Right kidney (tissue), 1 donor: ENCODE results near the gene NDUFB10.
"Not testable (repeated sequence)": the region's sequence is repeated elsewhere in the genome, so short reads cannot be mapped to it uniquely, and the experiment has no call there.

Source experiments
- DNase-seq: peaks from one replicate; pipeline ENCODE4 v3.0.0-alpha.2; 2016

Gene NDUFB10

DNA sequence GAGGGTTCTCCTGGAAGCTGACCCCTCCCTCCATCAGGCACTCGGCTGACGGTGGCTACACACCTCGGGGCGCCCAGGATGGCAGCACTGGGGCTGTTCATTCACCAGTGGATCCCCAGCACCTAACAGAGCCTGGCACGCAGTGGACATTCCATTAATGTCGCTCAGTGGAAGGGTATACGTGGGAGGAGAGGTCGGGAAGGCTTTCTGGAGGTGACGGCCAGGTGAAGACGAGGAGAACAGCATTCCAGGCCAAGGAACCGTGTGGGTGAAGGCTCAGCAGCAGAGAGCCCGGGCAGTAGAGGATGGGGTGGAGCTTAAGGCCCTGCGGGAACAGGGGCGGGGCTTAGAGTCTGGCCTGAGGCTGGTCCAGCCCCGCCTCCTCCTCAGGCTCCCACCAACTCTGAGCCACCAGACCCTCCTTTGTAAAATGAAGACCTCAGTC is 38.6 kb upstream of the NDUFB10 start:
- DNase-seq = peak; percentile 35

- DNase-seq = no peak
Observed at GRCh38 chr16:1922357-1922756, 37.0 kb upstream of the NDUFB10 start.

- DNase-seq = peak; percentile 47
Observed at GRCh38 chr16:1923299-1924034, 35.9 kb upstream of the NDUFB10 start.

DNA sequence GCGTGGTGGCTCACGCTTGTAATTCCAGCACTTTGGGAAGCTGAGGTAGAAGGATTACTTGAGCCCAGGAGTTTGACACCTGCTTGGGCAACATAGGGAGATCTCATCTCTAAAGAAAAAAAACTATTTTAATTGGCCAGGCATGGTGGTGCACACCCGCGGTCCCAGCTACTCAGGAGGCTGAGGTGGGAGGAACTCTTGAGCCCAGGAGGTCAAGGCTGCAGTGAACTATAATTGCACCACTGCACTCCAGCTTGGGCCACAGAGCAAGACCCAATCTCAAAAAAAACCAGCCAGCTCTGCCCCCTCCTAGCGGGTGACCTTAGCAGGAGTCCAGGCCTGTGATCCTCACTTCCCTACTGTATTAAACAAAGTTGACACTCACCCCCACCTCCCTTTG is 35.2 kb upstream of the NDUFB10 start:
- no peak for DNase-seq

DNA sequence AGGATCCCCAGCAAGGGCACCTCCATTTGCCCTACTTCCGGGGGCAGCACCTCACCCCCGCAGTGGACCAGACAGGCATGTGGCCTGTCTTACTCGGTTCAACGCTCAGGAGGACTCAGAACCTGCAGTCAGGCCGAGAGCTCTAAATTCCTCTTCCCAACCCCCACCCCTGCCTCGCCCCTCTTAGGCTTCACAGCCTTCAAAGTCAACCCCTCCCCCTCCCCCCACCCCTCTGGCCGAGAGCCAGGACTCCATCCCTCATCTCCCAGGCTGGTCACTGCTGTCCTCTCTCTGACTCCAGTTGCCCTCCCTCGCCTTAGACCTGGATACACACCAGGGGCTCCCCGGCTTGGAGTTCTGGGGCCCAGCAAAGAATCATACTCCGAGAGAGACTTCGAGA is 33.1 kb upstream of the NDUFB10 start:
- DNase-seq = no peak

- no peak for DNase-seq
Observed at GRCh38 chr16:1929105-1929504, 30.2 kb upstream of the NDUFB10 start.

DNA sequence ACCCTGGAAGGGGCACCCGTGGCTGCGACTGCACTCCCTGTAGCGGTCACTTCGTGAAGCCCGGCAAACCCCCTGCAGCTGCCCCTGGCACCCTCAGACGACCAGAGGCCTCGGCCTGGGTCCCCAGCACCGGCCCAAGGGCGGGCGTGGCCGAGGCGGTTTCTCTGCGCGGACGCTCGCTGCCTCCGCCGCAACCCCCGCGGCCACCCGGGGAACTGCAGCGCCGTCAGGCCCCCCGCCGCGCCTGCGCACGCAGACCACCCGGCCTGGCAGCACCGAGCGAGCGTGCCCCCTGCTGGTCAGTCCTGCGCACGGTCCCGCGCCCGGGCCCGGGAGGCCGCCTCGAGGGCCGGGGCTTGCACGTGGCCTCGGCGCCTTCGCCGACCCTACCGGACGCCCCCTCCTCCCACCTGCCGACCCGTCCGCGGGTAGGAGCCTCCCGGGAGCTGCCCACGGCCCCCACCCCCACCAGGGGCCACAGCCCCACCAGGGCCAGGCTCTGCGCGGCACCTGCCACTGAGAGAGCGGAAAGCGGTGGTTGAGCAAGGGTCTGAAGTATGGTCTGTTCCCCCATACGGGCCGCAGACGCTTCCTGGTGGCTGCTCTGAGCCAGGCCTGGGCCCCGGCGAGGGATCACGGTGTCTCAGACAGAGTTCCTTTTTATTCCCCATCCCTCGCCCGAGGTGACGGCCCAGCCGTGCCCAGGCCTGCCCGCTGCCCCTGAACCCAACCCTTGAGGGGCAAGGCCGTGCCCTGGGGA is 29.6 kb upstream of the NDUFB10 start:
- peak; percentile 90 for DNase-seq

DNA sequence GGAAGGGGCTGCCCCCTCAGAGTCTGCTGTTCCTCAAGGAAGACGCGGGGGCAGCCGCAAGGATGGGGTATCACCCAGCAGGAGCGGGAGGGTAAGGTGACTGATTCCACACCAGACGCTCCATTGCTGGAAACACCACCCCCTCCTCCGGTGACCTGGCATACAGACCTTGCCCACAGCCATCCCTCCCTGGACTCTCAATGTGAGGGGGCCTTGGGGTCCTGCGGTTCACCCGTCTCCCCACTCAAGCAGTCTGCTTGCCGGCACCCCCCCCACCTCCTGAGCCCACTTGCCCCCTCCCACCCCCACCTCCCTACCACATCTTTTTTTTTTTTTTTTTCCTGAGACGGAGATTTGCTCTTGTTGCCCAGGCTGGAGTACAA is 29.0 kb upstream of the NDUFB10 start:
- no peak for DNase-seq

DNA sequence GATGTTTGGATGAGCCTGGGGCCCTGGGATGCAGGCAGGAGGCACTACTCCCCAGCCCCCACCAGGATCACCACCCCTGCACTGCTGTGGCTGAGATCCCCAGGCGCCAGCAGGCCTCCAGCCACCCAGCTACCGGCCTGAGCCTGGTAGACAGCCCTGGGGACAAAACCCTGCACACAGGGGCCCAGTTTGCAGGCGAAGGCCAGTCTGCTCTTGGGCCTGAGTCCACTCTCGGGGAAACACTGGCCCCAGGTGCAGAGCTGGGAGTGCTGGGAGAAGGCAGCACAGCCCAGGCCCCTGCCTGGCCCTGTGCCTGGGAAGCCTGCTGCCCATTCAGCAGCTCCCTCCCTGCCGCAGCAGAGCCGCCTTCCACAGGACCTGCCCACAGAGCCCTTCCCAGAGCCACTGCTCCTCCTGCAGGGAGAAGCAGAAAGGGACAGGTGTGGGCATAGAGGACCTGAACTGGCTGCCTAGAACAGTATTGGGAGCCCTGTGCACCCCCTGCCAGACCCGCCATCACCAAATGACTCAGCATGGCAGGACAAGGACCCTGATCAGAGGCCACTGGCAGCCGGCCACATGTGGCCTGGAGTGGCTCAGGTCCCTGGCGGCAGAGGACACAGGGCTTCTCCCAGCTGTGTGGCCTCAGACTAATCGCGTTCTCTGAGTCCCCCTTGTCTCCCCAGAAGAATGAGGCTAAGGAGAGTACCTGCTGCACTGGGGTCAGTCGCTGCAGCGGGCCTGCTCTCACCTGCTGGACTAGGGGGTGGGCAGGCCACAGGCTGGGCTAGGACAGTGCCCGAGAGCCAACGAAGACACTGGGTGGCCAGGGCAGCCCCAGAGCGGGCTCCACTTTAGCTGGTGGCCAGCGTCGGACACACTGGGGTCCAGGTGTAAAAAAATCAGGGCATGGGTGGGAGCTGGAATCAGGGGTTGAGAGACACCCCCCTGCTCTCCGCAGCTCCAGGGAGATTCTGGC is 27.0 kb upstream of the NDUFB10 start:
- no peak for DNase-seq

GRCh38 chr16:1933097-1933661 is 26.2 kb upstream of the NDUFB10 start:
- DNase-seq = peak; percentile 19

DNA sequence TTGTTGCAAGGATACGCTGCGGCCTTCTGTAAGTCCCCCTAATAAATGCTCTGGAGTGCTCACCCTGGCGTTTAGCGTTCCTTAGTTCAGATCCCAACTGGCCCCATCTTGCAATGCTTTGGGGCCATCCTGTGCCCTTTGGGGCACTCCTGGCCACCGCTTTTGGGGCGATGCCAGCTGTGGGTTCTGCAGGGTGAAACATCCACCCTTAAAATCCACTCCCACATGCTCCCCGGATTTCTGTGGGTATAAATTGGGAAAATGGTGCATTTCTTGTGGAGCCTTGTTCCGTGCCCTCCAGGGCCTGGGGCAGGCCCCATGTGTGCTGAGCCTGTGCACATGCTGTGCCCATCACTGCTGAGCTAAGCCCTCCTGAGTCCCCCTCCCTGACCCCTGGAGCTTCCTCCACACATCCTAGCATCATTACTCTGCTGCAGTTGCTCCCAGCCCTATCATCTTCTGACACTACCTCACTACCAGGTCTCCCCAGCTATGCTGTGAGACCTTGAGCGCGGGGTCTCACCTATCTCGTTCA is 22.3 kb upstream of the NDUFB10 start:
- DNase-seq = no peak

DNA sequence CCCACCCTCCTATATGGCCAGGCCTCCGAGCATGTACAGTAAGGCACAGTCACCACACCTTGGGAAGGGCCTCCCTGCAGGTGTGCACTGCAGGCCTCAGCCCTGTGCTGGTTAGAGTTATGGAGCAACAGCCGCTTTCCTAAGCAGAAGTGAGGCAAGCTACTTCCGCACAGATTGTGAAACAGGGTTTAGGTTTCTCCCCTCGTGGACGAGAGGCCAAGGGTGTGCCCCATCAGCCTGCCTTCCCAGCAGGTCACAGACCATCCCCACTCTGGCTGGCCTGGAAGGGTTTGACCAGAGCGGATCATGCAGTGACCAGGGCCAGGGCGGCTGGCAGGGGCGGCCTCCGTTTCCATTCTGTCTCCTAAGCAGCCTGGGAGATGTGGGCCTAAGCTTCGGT is 21.0 kb upstream of the NDUFB10 start:
- DNase-seq = no peak

GRCh38 chr16:1938910-1939309 is 20.4 kb upstream of the NDUFB10 start:
- DNase-seq = no peak

- not testable (repeated sequence) for DNase-seq
Observed at GRCh38 chr16:1939833-1940232, 19.5 kb upstream of the NDUFB10 start.

- no peak for DNase-seq
Observed at GRCh38 chr16:1940273-1941161, 18.8 kb upstream of the NDUFB10 start.

DNA sequence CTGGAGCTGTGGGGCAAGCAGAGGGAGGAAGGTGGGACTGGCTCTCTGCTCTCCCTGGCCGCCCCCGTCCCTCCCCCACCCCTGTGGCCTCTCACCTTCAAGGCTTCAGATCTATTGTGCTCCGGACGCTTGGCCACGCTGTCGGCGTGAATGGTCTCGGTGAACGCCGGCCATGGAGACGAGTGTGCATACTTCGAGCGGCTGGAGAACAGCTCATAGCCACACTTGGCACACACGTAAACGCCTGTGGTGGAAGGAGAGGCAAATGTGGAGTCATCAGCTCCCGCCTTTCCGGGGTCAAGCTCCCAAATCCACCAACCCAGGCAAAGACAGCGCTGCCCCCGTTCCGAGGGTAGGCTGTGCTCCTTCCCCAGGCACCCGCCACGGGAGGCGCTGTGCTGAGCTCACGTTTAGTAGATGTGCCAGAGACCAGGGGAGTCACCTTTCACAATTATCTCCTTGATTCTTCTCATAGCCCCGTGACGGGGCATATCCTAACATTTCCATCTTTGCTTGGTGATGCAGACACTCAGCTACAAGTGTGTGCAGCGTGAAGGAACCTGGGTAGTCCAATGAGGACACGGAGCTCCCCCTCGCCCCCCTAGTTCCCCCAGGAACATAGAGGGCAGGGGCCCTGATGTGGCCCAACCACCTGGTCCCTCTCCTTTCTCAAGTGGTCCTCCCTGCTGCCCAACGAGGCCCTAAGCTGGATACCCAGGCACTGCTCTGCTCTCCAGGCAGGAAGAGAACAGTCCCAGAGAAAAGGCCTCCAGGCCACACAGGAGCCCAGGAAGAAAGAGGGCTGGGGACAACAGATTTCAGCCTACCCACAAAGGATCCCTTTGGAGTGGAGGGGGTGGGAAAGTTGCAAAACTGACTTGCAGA is 17.9 kb upstream of the NDUFB10 start:
- DNase-seq = no peak

- DNase-seq = no peak
Observed at GRCh38 chr16:1942047-1942809, 17.1 kb upstream of the NDUFB10 start.

- peak; percentile 81 for DNase-seq
Observed at GRCh38 chr16:1942810-1943726, 16.3 kb upstream of the NDUFB10 start, which contains the start of gene MSRB1. Gene MSRB1 (minus strand): TSS chr16:1943199. CDS start chr16:1943156, 43 bp downstream.
